ENCODE measurements around the gene PITPNM3.
"Not testable (repeated sequence)": the region's sequence is repeated elsewhere in the genome, so short reads cannot be mapped to it uniquely, and the experiment has no call there.

The PITPNM3 gene

GRCh38 chr17:6556121-6557039 lies at the start of gene PITPNM3:
PITPNM3 (minus strand) TSS chr17:6556555; CDS start chr17:6556406, 149 bp downstream.
- in situ Hi-C loops (cut with HindIII; ENCODE audit: low sequenced_read_pairs), result no loop called here

GRCh38 chr17:6605142-6605541 lies 48.8 kb upstream of the PITPNM3 start:
- in situ Hi-C loops (cut with HindIII; ENCODE audit: low sequenced_read_pairs), result no loop called here

GRCh38 chr17:6603744-6604325 lies 47.5 kb upstream of the PITPNM3 start:
- in situ Hi-C loops (cut with HindIII; ENCODE audit: low sequenced_read_pairs), result no loop called here

GRCh38 chr17:6602141-6602540 lies 45.8 kb upstream of the PITPNM3 start:
- in situ Hi-C loops (cut with HindIII; ENCODE audit: low sequenced_read_pairs), result no loop called here

- in situ Hi-C loops (cut with HindIII; ENCODE audit: low sequenced_read_pairs), result no loop called here
These were observed 43.0 kb upstream of the PITPNM3 start for GRCh38 chr17:6599364-6599763.

GRCh38 chr17:6597727-6598126 lies 41.4 kb upstream of the PITPNM3 start:
- in situ Hi-C loops (cut with HindIII; ENCODE audit: low sequenced_read_pairs), result no loop called here

- in situ Hi-C loops (cut with HindIII; ENCODE audit: low sequenced_read_pairs), result no loop called here
These were observed 40.6 kb upstream of the PITPNM3 start for GRCh38 chr17:6596941-6597340.

GRCh38 chr17:6596511-6596910 lies 40.2 kb upstream of the PITPNM3 start:
- in situ Hi-C loops (cut with HindIII; ENCODE audit: low sequenced_read_pairs), result no loop called here

GRCh38 chr17:6596081-6596480 lies 39.7 kb upstream of the PITPNM3 start:
- in situ Hi-C loops (cut with HindIII; ENCODE audit: low sequenced_read_pairs), result no loop called here

- in situ Hi-C loops (cut with HindIII; ENCODE audit: low sequenced_read_pairs), result not testable (repeated sequence)
These were observed 37.0 kb upstream of the PITPNM3 start for GRCh38 chr17:6593371-6593770.

GRCh38 chr17:6592173-6592572 lies 35.8 kb upstream of the PITPNM3 start:
- in situ Hi-C loops (cut with HindIII; ENCODE audit: low sequenced_read_pairs), result no loop called here

GRCh38 chr17:6591599-6592158 lies 35.3 kb upstream of the PITPNM3 start:
- in situ Hi-C loops (cut with HindIII; ENCODE audit: low sequenced_read_pairs), result no loop called here

GRCh38 chr17:6589266-6589946 lies 33.1 kb upstream of the PITPNM3 start:
- in situ Hi-C loops (cut with HindIII; ENCODE audit: low sequenced_read_pairs), result no loop called here

- in situ Hi-C loops (cut with HindIII; ENCODE audit: low sequenced_read_pairs), result no loop called here
These were observed 31.8 kb upstream of the PITPNM3 start for GRCh38 chr17:6588165-6588564.

GRCh38 chr17:6587310-6587709 lies 31.0 kb upstream of the PITPNM3 start:
- in situ Hi-C loops (cut with HindIII; ENCODE audit: low sequenced_read_pairs), result no loop called here

GRCh38 chr17:6583411-6583810 lies 27.1 kb upstream of the PITPNM3 start:
- in situ Hi-C loops (cut with HindIII; ENCODE audit: low sequenced_read_pairs), result no loop called here

- in situ Hi-C loops (cut with HindIII; ENCODE audit: low sequenced_read_pairs), result no loop called here
These were observed 24.3 kb upstream of the PITPNM3 start for GRCh38 chr17:6580625-6581024.

GRCh38 chr17:6578491-6578890 lies 22.1 kb upstream of the PITPNM3 start:
- in situ Hi-C loops (cut with HindIII; ENCODE audit: low sequenced_read_pairs), result no loop called here

GRCh38 chr17:6577686-6578263 lies 21.4 kb upstream of the PITPNM3 start:
- in situ Hi-C loops (cut with HindIII; ENCODE audit: low sequenced_read_pairs), result no loop called here

- in situ Hi-C loops (cut with HindIII; ENCODE audit: low sequenced_read_pairs), result no loop called here
These were observed 19.9 kb upstream of the PITPNM3 start for GRCh38 chr17:6576038-6576785.

All from DLD1 (cell line).